Activated T-cell treated with anti-CD3 and anti-CD28 coated beads, Interleukin-2, amount 50 U/mL, for 24 hours (primary cell): ENCODE measurements around the gene UBE3B.

Experiments
- DNase-seq: peaks from one replicate; pipeline ENCODE4 v3.0.0-alpha.2; 2020
- H3K27ac Mint-ChIP-seq: 2 replicates; pipeline ENCODE4 v1.8.0; 2020; ENCODE audit warnings: mild to moderate bottlenecking, mixed read lengths
- H3K27me3 Mint-ChIP-seq: 2 replicates; pipeline ENCODE4 v1.8.0; 2020; ENCODE audit warnings: mixed read lengths
- H3K36me3 Mint-ChIP-seq: 2 replicates; pipeline ENCODE4 v1.8.0; 2020; ENCODE audit warnings: low read depth, mixed read lengths
- H3K4me1 Mint-ChIP-seq: 2 replicates; pipeline ENCODE4 v1.8.0; 2020; ENCODE audit warnings: low read depth, mixed read lengths
- H3K4me3 Mint-ChIP-seq: 2 replicates; pipeline ENCODE4 v1.8.0; 2020; ENCODE audit warnings: mild to moderate bottlenecking, moderate library complexity, mixed read lengths
- H3K9me3 Mint-ChIP-seq: 2 replicates; pipeline ENCODE4 v1.8.0; 2020; ENCODE audit warnings: mixed read lengths

Gene UBE3B

DNA sequence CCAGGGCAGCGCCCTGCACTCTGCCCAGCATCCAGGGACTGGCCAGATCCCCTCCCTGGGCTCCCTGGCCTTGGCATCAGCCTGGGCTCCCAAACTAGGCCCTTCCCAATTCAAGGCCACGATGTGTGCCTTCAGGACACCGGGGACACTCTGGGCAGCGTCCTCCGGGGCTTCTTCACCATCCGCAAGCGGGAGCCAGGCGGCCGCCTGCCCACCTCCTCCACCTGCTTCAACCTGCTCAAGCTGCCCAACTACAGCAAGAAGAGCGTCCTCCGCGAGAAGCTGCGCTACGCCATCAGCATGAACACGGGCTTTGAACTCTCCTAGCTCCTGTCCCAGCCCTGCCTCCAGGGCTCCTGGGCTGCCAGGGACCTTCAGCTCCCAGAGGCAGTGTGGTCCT, 57.0 kb downstream of the UBE3B start:
- Mint-ChIP-seq H3K9me3 (no peaks in the 10 kb centered on the region), H3K36me3 (peaks cover 61% of the 10 kb centered on the region), H3K4me3 (no peak overlapping the region), H3K27me3 (no peaks in the 10 kb centered on the region), H3K27ac (no peak overlapping the region), H3K4me1 (no peaks in the 10 kb centered on the region)
- no peak for DNase-seq

DNA sequence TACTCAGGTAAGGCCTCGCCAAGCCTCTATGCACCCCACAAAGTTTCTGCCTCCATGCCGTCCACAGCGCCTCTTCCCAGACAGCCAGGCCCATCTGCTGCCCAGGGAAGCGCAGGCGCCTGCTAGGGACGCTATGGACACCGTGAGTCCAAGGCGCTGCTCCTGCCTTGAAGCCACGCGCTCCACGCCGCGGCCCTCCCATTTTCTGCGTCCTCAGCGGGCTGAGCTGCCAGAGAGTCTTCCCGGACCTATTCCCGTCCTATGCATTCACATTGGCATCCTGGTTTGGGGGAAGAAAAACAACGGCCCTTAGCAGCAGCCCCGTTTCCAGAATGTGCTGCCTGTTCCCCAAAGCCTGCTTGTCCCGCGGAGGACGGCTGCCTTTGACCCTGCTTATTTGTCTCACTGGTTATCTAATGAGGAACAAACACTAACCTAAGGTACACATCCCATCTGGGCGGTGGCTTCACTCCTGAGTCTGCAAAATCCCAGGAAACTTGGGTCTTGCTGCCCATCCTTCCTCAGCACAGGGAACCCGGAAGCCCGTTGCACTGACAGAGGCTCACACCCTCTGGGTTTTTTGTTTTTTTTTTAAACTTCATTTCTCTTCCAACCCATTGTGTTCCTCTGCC, 57.9 kb downstream of the UBE3B start:
- H3K4me1 Mint-ChIP-seq: no peaks in the 10 kb centered on the region
- no peak overlapping the region for H3K4me3 Mint-ChIP-seq
- peaks cover 52% of the 10 kb centered on the region for H3K36me3 Mint-ChIP-seq
- H3K27ac Mint-ChIP-seq: no peak overlapping the region
- DNase-seq: no peak
- no peaks in the 10 kb centered on the region for H3K27me3 Mint-ChIP-seq
- H3K9me3 Mint-ChIP-seq: no peaks in the 10 kb centered on the region

DNA sequence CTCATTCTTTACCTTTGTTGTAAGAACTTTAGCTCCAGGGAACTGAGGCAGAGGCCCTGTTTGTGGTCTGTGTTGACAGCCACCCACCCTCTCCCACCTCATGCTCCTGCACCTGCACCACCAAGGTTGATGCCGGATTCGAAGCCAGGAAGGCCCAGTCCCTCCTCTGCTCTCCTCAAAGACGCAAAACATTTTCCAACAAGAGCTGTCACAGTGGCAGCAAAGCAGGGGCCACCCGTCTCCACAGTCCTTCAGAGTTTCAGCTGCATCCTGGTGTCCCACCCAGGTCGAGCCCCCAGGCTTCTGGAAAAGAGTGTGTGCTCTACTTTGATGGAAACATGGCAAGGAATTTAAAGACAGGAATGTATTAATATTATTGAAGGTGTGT, 58.4 kb downstream of the UBE3B start:
- no peak overlapping the region for H3K4me3 Mint-ChIP-seq
- no peak for DNase-seq
- no peaks in the 10 kb centered on the region for H3K9me3 Mint-ChIP-seq
- no peak overlapping the region for H3K27ac Mint-ChIP-seq
- no peaks in the 10 kb centered on the region for H3K4me1 Mint-ChIP-seq
- H3K36me3 Mint-ChIP-seq: peaks cover 47% of the 10 kb centered on the region
- no peaks in the 10 kb centered on the region for H3K27me3 Mint-ChIP-seq

DNA sequence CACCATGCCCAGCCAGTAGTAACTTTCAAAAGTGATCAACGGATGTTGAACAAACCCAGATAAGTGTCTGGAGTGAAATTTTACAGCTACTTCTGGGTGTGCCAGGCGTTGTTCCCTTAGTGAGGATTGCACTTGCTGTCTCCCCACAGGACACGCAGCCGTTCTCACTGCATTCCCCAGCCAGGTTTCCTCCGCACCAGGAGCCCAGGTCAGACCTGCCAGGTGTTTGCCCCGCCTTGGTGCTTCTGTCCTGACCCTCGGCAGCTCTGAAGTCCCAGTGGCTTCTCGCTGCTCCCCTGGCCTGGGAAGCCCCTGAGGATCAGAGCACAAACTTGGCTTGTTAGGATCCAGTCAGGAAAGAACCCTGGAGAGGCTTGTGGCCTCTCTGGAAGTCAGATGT, 59.7 kb downstream of the UBE3B start:
- H3K27ac Mint-ChIP-seq: no peak overlapping the region

DNA sequence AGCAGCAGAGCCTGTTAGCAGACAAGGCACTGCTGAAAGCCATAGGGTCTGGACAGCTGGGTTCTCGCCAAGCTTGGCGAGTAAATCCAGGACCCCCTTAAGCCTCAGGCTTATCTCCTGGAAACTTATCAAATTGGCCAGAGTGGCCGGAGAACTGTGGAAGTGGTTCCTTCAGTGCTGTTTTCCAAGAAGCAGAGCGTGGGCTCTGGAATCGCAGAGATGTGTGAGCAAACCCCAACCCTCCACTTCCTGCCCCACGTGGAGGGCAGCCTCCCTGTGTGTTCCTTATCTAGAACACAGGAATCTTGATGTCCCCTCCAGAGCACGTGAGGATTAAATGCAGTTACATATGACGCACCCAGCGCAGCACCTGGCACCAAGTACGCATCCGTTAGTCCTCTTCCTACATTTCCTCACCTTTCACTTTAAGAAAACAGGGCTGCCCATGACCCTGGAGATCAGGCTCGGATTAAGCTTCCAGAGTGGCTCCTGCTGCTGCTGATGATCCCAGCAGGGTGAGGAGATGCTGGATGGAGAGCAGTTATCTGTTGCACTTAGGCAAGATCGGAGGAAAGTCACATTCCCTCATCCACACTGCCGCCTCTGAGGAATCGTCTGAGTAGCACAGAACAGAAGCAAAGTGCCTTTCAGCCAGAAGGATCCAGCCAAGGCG, 60.9 kb downstream of the UBE3B start:
- H3K4me3 Mint-ChIP-seq: no peak overlapping the region
- H3K9me3 Mint-ChIP-seq: no peaks in the 10 kb centered on the region

More for the DNA sequence above, 59.7 kb downstream of the UBE3B start:
- Mint-ChIP-seq H3K4me1 (no peaks in the 10 kb centered on the region), H3K36me3 (peaks cover 37% of the 10 kb centered on the region), H3K9me3 (no peaks in the 10 kb centered on the region), H3K27me3 (no peaks in the 10 kb centered on the region), H3K4me3 (no peak overlapping the region)
- DNase-seq: no peak

DNA sequence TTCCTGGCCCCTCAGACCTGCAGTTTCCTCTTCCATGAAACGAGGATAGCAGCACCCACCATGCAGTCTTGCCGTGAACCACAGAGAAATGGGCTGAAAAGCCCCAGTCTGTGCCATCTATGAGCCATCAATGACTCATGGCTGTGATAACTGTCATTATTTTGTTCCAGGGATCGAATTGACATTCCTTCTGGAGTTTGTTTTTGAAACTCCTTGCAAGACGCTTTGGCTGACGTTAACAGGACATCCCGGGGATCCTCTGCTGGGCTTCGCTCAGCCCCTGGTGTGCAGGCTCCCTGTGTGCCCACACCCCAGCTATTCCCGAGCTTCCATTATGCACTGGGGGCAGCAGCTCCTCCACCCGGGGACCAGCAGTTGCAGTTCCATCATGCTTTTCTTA, 62.1 kb downstream of the UBE3B start:
- Mint-ChIP-seq H3K4me1 (no peaks in the 10 kb centered on the region), H3K4me3 (no peak overlapping the region), H3K9me3 (no peaks in the 10 kb centered on the region), H3K36me3 (peaks cover 22% of the 10 kb centered on the region), H3K27me3 (no peaks in the 10 kb centered on the region), H3K27ac (no peak overlapping the region)
- no peak for DNase-seq

More for the DNA sequence above, 60.9 kb downstream of the UBE3B start:
- no peak for DNase-seq
- Mint-ChIP-seq H3K27ac (no peak overlapping the region), H3K4me1 (no peaks in the 10 kb centered on the region), H3K27me3 (no peaks in the 10 kb centered on the region), H3K36me3 (peaks cover 30% of the 10 kb centered on the region)

DNA sequence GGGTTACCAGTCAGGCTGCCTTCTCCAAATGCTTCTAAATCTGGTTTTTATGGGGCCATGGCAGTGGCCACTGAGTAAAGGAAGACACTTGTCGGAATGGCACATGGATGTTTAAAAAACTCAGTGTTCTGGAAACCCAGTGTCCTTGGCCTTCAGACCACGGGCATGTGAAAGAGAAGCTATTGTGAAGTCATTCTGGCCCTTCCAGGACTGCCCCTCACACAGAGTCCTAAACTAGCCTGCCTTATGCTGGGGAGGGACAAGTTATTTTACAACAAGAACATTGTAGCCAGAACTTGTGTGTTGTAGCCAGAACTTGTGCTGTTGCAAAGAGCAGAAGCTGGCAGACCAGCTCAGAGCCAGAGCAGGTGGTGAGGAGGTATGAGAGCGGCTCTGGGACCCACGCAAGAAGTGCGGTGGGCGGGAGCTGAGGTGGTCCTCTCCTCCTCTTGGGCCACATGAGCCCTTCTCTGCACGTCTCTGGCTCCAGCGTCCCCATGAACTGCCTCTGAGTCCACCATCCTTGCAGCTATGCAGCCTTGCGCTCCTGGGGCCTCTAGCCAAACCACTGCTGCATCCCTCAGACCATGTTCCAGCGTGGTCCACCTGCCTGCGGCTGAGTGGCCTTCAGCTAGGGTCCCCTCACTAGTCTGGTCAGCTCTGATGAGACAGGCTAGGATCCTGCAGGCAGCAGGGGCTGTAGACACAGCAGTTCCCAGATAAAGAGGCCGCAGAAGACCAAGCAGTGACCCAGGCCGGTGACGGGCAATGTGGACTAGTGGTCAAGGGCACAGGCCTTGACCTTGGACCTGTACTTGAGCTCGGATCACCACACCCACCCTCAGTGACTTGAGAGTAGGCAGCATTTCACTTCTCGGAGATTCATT, 63.3 kb downstream of the UBE3B start:
- H3K27ac Mint-ChIP-seq: no peak overlapping the region
- H3K9me3 Mint-ChIP-seq: no peaks in the 10 kb centered on the region
- H3K4me3 Mint-ChIP-seq: no peak overlapping the region
- DNase-seq: no peak
- peaks cover 10% of the 10 kb centered on the region for H3K36me3 Mint-ChIP-seq
- H3K27me3 Mint-ChIP-seq: no peaks in the 10 kb centered on the region
- peaks cover 7% of the 10 kb centered on the region for H3K4me1 Mint-ChIP-seq

DNA sequence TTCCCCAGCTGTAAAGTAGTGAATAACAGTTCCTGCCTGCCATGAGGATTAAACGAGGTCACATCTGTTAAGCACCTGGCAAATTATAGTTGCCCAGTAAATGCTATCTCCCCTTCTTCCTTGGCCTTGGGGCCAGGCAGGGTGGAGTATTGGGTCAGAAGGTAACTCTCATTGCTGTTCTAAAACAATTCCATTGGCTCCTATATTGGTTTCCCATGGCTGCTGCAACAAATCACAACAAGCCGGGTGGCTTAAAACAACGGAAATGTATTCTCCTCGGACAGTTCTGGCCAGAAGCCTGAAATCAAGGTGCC, 63.9 kb downstream of the UBE3B start:
- Mint-ChIP-seq H3K27me3 (peaks cover 3% of the 10 kb centered on the region), H3K36me3 (peaks cover 4% of the 10 kb centered on the region), H3K4me3 (no peak overlapping the region), H3K4me1 (peaks cover 7% of the 10 kb centered on the region), H3K9me3 (no peaks in the 10 kb centered on the region), H3K27ac (no peak overlapping the region)
- no peak for DNase-seq

DNA sequence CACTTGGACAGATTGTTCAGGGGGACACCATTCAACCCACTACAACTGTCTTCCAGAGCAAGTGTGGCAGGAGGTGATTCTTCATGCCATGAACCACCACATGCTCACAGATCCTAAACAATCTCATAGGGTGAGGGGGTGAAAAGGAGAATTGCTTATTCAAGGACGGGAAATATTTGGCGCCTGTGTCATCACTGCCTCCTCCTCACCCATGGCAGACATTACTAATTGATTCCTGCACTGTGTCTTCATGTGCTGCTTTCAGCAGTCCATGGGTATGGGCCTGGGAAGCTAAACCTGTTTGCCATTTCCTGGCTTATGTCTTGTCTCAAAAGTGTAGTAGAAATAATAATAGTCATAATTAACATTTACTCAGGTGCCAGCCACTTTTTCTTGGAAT, 64.6 kb downstream of the UBE3B start:
- no peak overlapping the region for H3K4me3 Mint-ChIP-seq
- no peaks in the 10 kb centered on the region for H3K9me3 Mint-ChIP-seq
- no peak for DNase-seq
- H3K27ac Mint-ChIP-seq: no peak overlapping the region
- peaks cover 7% of the 10 kb centered on the region for H3K4me1 Mint-ChIP-seq
- H3K27me3 Mint-ChIP-seq: peaks cover 10% of the 10 kb centered on the region
- H3K36me3 Mint-ChIP-seq: peaks cover 3% of the 10 kb centered on the region

DNA sequence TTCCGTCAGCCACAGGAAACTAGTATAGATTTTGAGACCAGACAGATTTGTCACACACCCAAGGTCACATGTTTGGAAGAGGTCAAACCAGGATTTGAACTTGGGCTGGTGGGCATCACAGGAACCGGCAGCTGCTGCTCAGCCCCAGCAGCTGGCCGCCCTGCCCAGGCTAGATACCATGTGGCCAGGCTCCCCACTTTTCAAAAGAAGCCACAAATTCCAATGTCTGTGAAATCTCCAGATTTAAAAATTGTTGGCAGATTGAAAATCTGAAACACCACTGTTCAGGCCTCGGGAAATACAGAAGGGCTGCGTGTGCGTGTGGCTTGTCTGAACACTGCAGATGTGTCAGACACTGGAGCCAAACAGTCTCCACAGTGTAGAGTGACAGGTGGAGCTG, 65.4 kb downstream of the UBE3B start:
- H3K9me3 Mint-ChIP-seq: no peaks in the 10 kb centered on the region

DNA sequence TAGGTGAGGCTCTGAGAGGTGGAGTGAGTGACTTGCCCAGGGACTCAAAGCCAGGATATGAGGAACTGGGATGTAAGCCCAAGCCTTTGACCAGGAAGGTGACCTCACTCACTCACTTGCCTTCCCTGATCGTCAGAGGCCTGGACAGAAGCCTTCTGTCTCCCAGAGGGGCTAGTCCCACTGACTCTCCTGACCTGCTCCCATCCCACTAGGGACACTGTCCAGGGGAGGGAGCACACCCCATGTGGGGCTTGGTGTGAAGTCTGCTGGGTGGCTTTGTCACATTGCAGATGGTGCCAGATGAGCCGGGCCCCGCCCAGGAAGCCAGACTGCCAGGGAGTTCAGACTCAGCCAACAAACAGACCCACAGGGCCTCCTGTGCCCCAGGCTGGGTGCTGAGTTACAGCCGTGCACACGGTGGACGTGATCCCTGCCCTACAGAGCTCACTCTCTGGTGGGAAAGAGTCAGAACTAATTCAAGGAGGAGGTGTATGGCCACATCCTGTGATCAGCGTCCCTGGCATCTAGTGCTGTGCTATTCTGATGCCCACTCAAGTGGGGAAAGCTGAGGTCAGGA, 67.6 kb downstream of the UBE3B start:
- Mint-ChIP-seq H3K27ac (no peak overlapping the region), H3K36me3 (no peaks in the 10 kb centered on the region), H3K9me3 (no peaks in the 10 kb centered on the region), H3K4me3 (no peak overlapping the region), H3K4me1 (peaks cover 7% of the 10 kb centered on the region), H3K27me3 (peaks cover 32% of the 10 kb centered on the region)
- no peak for DNase-seq

More for the DNA sequence above, 65.4 kb downstream of the UBE3B start:
- H3K27me3 Mint-ChIP-seq: peaks cover 18% of the 10 kb centered on the region
- H3K4me3 Mint-ChIP-seq: no peak overlapping the region
- H3K27ac Mint-ChIP-seq: no peak overlapping the region
- peaks cover 7% of the 10 kb centered on the region for H3K4me1 Mint-ChIP-seq
- no peak for DNase-seq
- H3K36me3 Mint-ChIP-seq: no peaks in the 10 kb centered on the region

DNA sequence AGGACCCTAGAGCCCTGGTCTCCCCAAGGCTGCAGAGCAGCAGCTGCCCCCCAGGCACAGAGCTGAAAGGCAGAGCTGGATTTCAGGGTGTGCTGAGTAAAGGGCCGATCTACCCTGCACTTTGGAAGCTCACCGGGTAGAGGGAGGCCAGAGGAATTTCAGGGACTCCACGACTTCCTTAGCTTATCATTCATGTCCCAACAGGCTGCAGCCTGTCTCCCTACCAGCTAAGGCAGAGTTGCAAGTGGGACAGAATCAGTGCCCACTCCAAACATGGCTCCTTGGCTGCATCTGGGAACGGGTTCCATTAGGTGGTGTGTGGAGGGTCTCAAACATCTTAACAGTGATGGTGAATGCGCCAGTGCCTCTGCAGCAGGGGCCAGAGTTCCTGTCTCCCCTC, 68.4 kb downstream of the UBE3B start:
- DNase-seq: no peak
- Mint-ChIP-seq H3K36me3 (no peaks in the 10 kb centered on the region), H3K9me3 (no peaks in the 10 kb centered on the region), H3K27ac (no peak overlapping the region), H3K4me3 (no peak overlapping the region), H3K4me1 (peaks cover 7% of the 10 kb centered on the region), H3K27me3 (peaks cover 32% of the 10 kb centered on the region)

DNA sequence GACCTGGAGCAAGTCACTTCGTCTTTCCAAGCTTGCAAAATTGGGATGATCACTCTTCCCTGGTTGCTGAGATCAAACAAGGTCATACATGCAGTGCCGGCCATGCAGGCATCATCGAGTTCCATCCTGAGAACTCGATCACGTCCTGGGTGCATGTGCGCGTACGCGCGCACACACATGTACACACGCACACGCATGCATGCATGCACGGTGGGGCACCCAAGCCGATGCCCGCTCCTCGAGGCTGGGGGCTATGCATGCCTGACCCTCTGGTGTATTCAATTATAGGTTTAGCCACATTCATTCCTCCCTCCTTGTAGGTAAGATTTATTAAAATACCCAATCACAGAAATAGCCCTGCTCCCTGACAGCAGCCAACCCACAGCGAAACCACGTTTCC, 69.9 kb downstream of the UBE3B start:
- Mint-ChIP-seq H3K27me3 (peaks cover 32% of the 10 kb centered on the region), H3K9me3 (no peaks in the 10 kb centered on the region), H3K4me3 (no peak overlapping the region), H3K27ac (no peak overlapping the region), H3K36me3 (no peaks in the 10 kb centered on the region), H3K4me1 (peaks cover 7% of the 10 kb centered on the region)
- DNase-seq: no peak

DNA sequence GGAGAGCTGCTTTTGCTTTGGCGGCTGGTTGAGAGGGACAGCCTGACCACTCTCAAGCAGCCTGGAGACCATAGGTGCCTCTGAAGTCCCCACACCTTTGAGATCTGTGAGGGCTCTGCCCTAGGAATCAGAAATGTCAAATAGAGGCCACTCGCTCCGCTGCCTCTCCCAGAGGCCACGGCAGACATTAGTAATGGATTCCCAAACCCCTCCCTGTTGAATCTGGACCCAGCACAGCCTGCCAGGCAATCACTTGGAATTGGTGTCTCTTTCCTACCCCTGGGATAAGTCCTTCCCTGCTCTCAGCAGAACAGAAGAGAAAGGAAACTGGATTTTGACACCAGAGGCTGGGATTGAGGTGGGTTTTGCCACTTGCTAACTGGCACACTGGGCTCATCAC, 70.8 kb downstream of the UBE3B start:
- Mint-ChIP-seq H3K4me1 (peaks cover 7% of the 10 kb centered on the region), H3K9me3 (no peaks in the 10 kb centered on the region), H3K4me3 (no peak overlapping the region), H3K27ac (no peak overlapping the region), H3K36me3 (no peaks in the 10 kb centered on the region), H3K27me3 (peaks cover 32% of the 10 kb centered on the region)
- no peak for DNase-seq
